ENCODE measurements around the gene TIMM29. TPM values are rescaled to one million over a fixed set of nuclear protein-coding genes. Genes with fewer than 3 reads are reported as not detected.
"Not testable (repeated sequence)": the region's sequence is repeated elsewhere in the genome, so short reads cannot be mapped to it uniquely, and the experiment has no call there.

The TIMM29 gene
- total RNA-seq, 4 donors from 2014 or later = 25.7 to 36.3 (median 33.0) TPM

GRCh38 chr19:10927730-10928562, 665 bp upstream of the TIMM29 start:
- peak overlapping the region; percentile 92 for H3K27ac ChIP-seq
- H3K4me3 ChIP-seq = peak overlapping the region; percentile 99
- H3K9me3 ChIP-seq = no peaks in the 10 kb centered on the region
- peaks cover 34% of the 10 kb centered on the region for H3K4me1 ChIP-seq
- no peak for TF ChIP-seq EP300 (IDR thresholded peaks at IDR 0.05)
- no peaks in the 10 kb centered on the region for H3K27me3 ChIP-seq
- 2% methylated on average over 12 of the region's 47 CpGs for WGBS
- peaks cover 25% of the 10 kb centered on the region for H3K36me3 ChIP-seq
- DNase-seq (ENCODE audit: low spot score in 2 of 2) = no peak

- WGBS = no CpG with 5 or more reads among the region's 27 CpGs
- Histone ChIP-seq H3K4me3 (peak overlapping the region; percentile 99), H3K4me1 (peaks cover 34% of the 10 kb centered on the region), H3K36me3 (peaks cover 16% of the 10 kb centered on the region), H3K27me3 (no peaks in the 10 kb centered on the region), H3K9me3 (no peaks in the 10 kb centered on the region), H3K27ac (peak overlapping the region; percentile 92)
- no peak for DNase-seq (ENCODE audit: low spot score in 2 of 2)
- TF ChIP-seq POLR2A (IDR thresholded peaks at IDR 0.05) (no peak), EP300 (IDR thresholded peaks at IDR 0.05) (no peak), POLR2AphosphoS5 (IDR thresholded peaks at IDR 0.05) (no peak)
Measured at GRCh38 chr19:10929402-10929794, 787 bp downstream of the TIMM29 start.

- Histone ChIP-seq H3K4me3 (no peak overlapping the region), H3K27me3 (no peaks in the 10 kb centered on the region), H3K4me1 (peaks cover 18% of the 10 kb centered on the region), H3K36me3 (peaks cover 10% of the 10 kb centered on the region), H3K9me3 (no peaks in the 10 kb centered on the region), H3K27ac (no peak overlapping the region)
- TF ChIP-seq POLR2AphosphoS5 (IDR thresholded peaks at IDR 0.05) = no peak
- TF ChIP-seq CTCF (IDR thresholded peaks at IDR 0.05) = no peak
- TF ChIP-seq EP300 (IDR thresholded peaks at IDR 0.05) = no peak
- no peak for TF ChIP-seq POLR2A (IDR thresholded peaks at IDR 0.05)
- DNase-seq (ENCODE audit: low spot score in 2 of 2) = no peak
- 84% methylated on average over 9 of the region's 9 CpGs for WGBS
Measured at GRCh38 chr19:10935371-10936059, 6.9 kb downstream of the TIMM29 start.

- peak; percentile 50 to 55 for TF ChIP-seq CTCF (IDR thresholded peaks at IDR 0.05)
- TF ChIP-seq EP300 (IDR thresholded peaks at IDR 0.05) = no peak
- TF ChIP-seq POLR2AphosphoS5 (IDR thresholded peaks at IDR 0.05) = no peak
- no peak for TF ChIP-seq POLR2A (IDR thresholded peaks at IDR 0.05)
- no peak for DNase-seq (ENCODE audit: low spot score in 2 of 2)
- Histone ChIP-seq H3K27ac (no peak overlapping the region), H3K27me3 (no peaks in the 10 kb centered on the region), H3K36me3 (peaks cover 10% of the 10 kb centered on the region), H3K4me3 (no peak overlapping the region), H3K4me1 (peaks cover 13% of the 10 kb centered on the region), H3K9me3 (no peaks in the 10 kb centered on the region)
- 4% methylated on average over 11 of the region's 11 CpGs for WGBS
Measured at GRCh38 chr19:10936661-10937084, 8.1 kb downstream of the TIMM29 start.

GRCh38 chr19:10941649-10942048, 13.0 kb downstream of the TIMM29 start:
- not testable (repeated sequence) for DNase-seq (ENCODE audit: low spot score in 2 of 2); H3K36me3 ChIP-seq; H3K9me3 ChIP-seq; H3K4me3 ChIP-seq; H3K27ac ChIP-seq; H3K27me3 ChIP-seq
- H3K4me1 ChIP-seq = peaks cover 21% of the 10 kb centered on the region
- 80% methylated on average over 14 of the region's 14 CpGs for WGBS

- H3K4me1 ChIP-seq = peaks cover 27% of the 10 kb centered on the region
- H3K4me3 ChIP-seq; H3K9me3 ChIP-seq; H3K27me3 ChIP-seq; H3K27ac ChIP-seq; H3K36me3 ChIP-seq; DNase-seq (ENCODE audit: low spot score in 2 of 2): not testable (repeated sequence)
- WGBS = 98% methylated on average over 4 of the region's 4 CpGs
Measured at GRCh38 chr19:10943412-10943811, 14.8 kb downstream of the TIMM29 start.

- TF ChIP-seq POLR2A (IDR thresholded peaks at IDR 0.05) (no peak), CTCF (IDR thresholded peaks at IDR 0.05) (no peak), EP300 (IDR thresholded peaks at IDR 0.05) (no peak), POLR2AphosphoS5 (IDR thresholded peaks at IDR 0.05) (no peak)
- Histone ChIP-seq H3K27ac (no peak overlapping the region), H3K9me3 (no peaks in the 10 kb centered on the region), H3K4me3 (no peak overlapping the region), H3K36me3 (no peaks in the 10 kb centered on the region), H3K27me3 (no peaks in the 10 kb centered on the region), H3K4me1 (peaks cover 18% of the 10 kb centered on the region)
- 85% methylated on average over 4 of the region's 4 CpGs for WGBS
- no peak for DNase-seq (ENCODE audit: low spot score in 2 of 2)
Measured at GRCh38 chr19:10945264-10945663, 16.7 kb downstream of the TIMM29 start.

All from suprapubic skin (tissue), 4 donors.